ENCODE results near the gene IMMT.
"Not testable (repeated sequence)": the region's sequence is repeated elsewhere in the genome, so short reads cannot be mapped to it uniquely, and the experiment has no call there.

Gene IMMT

DNA sequence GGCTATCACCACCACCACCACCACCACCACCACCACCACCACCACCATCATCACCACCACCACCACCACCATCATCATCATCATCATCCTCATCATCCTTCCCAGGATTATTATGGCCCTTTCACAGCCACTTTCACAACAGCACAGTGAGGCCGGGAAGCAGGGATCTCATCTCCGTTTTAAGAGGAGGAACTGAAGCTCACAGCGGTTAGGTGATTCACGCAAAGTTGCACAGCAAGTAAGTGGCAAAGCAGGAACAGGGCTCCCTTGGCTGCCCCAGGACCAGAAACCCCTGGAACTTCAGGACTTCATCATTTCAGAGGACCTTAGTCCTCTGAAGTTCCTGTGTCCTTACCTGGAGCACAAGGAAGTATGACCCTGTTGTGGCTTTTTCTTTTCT is 30.8 kb upstream of the IMMT start:
- DNase-seq (ENCODE audit: low read depth): no peak

DNA sequence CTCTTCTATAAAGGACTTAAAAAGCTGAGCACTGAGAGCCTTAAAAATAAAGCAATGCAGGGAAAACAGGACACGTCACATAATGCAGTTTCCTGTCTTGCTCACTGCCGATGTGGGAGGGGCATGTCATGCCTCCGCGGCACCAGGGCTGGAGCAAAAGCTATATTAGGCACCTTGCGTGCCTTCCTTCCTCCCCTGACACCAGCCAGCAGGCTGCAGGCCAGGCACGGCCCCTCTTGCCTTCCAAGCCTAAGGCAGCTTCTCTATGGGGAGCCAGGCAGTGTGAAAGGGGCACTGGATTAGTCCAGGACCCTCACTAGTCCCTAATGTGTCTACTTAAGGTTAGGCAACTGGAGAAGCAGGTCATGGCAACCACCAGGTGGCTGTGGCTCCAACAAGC is 30.3 kb upstream of the IMMT start:
- no peak for DNase-seq (ENCODE audit: low read depth)

DNA sequence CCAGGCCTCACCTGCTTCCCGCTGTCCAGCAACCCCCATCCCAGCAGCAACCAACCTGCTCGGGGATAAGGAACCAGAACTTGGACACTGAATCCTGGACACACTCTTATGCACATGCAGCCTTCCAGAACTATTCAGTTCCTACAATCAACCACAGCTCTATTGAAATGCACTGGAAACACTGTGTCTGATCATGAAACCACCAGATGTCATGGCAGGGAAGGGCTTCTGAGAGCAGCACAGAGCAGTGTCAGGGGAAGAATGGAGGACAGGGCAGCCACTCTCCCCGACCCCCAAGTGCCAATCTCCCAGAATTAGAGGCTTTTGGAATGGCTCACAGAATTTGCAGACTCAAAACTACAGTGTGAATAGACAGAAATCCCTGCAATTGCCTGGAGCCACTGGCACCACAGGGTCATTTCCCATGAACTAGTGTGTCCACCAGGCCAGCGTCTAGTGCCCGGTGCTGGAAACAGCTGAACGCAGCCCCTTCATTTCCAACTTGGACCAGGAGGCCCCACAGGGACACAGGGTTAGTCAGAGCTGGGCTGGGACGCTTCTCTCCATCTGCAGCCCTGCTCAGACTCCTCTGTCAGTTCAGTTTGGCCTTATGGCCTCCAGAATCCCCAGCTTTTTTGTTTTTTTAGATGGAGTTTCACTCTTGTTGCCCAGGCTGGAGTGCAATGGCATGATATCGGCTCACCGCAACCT is 29.5 kb upstream of the IMMT start:
- no peak for DNase-seq (ENCODE audit: low read depth)

DNA sequence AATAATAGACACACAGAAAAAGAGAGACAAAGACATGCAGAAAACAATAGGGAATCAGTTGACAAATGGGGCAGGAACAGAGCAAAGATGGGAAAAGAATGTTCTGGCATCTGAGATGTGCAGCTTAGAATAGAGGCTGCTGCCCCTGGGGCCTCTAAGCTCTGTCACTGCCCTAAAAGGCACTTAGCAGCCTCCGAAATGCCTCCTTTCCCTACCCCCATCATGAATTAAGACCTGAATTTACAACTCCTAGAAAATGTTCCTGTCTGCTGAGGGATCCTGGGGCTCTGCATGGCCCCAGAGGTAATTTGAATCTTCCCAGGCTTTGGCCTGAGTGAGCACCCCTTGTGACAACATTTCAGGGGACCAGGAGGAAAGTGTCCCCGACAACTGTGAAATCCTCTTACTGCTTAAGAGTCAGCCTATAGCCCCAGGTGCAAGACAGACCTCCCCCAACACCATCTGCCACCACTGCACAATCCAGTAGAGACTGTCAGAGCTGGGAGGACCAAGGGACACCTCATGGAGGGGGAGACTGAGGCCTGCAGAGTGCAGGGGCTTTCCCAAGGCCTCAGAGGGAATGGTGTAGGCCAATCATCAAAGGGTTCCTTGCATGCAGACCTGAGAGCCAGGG is 28.8 kb upstream of the IMMT start:
- no peak for DNase-seq (ENCODE audit: low read depth)

DNA sequence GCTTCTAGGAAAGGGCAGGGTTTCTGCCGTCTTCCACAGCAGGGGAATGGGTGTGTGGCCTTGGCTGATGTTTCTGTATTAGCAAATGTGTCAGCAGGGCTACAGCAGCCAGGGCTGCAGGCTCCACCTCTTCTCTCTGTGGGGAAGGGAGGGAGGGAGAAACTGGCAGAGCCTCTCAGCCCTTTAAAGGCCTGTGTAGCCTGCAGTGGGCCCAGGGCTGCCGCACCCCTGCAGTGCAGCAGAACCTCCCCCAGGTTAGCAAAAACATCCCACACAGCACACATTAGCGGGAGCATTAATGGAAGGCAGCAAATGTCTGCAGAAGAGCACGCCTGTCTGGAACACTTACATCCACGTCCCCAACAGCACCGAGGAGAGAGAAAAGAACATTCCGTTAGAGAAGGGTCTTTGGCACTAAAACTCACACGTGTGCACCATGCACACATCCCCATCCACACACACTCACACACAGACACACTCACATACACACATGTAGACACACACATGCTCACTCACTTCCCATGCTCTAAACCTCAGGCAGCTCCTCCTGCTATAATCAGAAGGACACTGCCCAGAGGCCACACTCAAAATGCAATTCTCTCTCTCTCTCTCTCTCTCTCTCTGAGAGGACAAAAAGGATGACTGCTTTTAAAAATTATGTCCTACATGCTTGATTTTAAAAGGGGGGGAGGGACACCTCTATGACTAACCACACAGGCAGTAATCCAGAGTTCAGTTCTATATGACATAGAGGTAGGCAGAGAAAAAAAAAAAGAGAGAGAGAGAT is 28.1 kb upstream of the IMMT start:
- no peak for DNase-seq (ENCODE audit: low read depth)

DNA sequence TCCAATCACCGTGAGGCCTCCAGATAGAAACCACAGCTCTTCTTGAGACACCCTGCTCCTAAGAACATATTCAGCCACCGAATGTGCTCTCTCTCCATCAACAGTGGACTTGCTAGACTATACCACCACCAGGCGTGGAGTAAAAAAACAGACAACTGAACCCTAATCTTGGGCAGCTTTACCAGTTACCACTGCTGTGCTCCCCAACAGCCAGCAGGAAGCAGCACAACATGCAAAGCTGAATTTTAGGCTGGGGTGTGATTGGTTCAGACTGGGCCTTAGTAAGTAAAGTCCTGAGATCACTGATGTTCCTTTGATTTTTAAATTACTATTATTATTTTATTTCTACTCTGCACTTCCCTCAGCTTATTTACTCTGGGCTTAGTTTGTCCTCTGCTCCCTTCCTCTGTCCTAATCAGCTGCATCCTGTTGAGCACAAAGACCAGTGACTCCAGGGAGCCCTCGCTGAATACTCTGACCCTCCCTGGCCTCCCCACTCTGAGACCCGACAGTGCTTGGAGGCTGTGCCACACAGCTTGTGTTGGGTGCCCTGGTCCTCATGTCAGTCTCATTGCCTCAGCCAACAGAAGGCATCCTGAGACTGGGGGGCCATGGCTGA is 25.9 kb upstream of the IMMT start:
- peak; percentile 32 for DNase-seq (ENCODE audit: low read depth)

DNA sequence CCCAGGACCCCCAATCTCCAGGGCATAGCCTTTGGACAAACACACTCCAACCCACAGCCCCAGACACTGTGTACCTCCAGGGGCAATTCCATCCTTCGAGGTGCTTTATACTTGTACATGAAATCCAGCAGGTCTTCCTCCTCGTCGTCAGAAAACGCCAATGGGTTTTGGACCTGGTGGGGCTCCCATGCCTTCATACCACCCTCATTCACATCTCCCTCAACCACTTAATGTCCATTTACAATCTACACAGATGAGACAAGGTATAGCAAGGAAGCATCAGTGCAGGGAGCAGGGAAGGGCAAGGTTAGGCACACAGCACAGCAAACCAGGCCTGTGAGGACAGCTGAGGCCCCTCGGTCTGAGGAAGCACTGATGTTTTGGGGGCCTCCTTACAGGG is 24.6 kb upstream of the IMMT start:
- DNase-seq (ENCODE audit: low read depth): no peak

DNA sequence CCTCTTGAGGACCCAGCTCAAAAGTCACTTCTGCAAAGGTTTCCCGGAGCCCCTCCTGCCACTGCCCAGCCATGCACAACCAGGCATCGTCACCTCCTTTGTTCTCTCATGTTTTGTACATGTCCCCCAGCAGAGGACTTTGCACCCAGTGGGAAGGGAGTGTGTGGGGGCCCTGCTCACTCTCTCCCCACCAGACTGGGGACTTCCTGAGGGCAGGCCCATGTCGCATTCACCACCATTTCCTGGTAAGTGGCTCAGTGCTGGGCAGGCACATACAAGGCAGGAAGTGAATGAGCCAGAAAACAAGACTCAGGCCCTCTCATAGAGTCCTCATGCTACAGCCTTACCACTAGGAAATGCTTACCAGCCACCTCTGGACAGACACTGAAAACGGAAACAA is 22.9 kb upstream of the IMMT start:
- DNase-seq (ENCODE audit: low read depth): no peak

DNA sequence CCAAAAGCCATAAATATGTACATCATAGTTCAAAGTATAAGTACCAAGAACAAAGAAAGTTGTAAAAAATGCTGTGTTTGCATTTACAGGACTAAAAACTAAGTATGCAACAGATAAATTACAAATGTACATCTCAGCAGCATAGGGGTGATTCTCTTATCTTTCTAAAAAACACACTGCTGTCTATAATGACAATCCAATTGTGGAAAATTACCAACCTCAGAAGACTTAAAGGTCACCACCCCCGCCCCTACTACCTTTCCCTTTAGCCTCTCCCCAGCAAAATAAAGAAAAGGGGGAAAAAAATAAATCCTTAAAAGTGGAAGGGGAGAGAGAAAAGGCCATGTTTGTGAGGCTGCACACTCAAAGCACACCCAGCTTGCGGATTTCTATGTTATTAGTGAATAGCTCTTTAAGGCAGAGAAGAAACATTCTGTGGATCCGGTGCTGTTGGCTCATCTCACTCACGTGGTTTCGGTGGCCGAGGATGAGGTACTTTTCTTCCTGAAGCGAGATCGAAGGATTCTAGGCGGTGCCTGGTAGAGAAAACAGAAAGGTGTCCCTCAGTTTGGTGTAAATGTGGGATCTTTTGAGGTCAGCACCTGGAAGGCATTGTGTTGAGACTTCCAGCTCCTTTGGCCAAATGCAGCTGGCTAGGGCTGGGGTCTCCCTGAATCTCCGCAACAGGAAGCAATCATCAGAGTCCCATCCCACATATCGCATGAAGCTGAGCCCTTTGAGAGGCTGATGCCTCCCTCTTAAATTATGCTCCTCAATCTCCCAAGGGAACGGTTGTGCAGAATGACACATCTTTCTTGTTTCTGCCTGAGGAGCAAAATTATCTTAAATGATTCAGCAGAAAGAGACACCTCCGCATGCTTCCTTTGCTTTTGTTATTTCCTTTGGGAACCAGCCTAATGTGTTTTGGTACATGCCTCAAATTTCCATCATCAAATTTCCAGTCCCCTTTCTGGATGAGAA is 21.6 kb upstream of the IMMT start:
- DNase-seq (ENCODE audit: low read depth): no peak

DNA sequence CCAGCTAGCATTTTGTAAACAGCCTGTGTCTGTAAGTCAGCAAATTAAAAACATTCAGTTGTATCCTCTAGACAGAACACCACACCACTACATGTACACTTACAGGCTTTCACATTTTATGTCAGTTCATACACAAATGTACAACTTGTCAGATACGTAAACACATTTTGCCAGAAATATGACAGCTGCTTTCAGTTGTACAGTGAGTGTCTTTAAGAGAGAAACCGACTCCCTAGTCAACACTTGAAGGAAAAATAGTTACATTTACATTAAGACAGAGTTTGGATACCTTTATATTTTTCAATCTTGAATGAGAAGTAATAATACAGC is 19.2 kb upstream of the IMMT start:
- no peak for DNase-seq (ENCODE audit: low read depth)

DNA sequence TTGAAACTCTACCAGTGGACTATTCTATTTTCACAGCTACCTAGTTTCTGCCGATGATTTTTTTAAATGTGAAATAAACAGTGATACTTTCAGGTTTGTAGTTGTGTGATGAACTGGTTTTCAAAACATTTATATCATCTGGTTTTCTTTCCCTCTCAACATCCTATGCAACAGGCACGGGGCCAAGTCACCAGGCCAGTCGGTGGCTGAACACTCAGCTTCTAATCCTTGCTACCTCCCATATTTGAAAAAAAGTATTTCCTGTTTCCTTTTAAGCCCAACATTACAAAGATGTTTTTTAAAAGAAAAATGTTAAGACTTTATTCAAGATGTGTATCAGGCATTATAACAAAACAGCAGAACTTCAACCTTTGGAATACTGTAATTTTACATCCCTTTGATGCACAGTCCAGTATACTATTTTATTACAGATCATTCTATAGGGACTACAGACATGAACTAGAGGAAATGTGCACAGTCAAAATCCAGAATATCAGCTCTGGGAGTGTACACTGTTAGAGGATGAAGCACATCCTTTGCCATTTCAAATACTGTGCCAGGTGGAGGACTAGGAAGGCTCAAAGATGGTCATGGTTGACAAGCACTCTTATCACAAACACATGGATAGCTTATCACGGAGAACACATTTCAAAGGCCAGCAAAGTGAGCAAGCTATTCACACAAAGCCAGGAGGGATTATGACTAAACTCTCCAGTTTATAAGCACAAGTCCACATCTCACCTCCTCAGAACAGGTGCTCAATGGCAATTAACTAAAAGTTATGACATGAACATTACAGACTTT is 18.6 kb upstream of the IMMT start:
- no peak for DNase-seq (ENCODE audit: low read depth)

DNA sequence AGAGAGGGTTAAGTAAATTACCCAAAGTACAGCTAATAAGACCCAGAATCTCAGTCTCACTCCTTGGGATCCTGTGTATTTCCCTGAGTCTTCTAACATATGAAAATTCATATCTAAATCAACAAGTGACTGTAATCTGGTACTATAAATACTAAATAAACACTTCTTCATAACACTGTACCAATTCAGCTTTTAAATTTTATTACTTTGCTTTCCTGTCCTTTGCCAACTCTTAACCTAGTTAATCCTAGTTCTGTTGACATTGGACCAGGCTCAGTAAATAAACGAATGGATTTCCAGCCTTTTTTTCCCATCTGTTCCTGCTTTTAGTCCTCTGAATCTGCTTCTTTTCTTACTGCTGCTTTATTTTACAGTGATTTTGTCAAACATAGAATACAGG is 17.8 kb upstream of the IMMT start:
- no peak for DNase-seq (ENCODE audit: low read depth)

DNA sequence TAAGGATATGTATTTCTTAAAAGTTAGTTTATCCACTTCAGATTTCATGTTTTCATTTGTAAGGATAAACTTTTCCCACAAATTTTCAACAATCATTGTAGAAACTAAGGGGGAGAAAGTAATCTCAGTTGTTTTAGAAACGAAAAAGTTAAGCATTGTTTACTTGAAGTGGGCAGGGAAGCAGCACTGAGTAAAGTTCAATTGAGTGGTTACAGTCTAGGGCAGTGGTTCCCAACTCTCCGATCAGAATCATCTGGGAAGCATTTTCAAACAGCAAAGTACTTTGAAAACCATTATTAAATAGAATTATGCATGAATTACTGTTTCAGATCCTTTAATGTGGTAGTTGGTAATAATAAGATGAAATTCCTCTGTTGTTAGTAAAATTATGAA is 16.5 kb upstream of the IMMT start:
- DNase-seq (ENCODE audit: low read depth): no peak

DNA sequence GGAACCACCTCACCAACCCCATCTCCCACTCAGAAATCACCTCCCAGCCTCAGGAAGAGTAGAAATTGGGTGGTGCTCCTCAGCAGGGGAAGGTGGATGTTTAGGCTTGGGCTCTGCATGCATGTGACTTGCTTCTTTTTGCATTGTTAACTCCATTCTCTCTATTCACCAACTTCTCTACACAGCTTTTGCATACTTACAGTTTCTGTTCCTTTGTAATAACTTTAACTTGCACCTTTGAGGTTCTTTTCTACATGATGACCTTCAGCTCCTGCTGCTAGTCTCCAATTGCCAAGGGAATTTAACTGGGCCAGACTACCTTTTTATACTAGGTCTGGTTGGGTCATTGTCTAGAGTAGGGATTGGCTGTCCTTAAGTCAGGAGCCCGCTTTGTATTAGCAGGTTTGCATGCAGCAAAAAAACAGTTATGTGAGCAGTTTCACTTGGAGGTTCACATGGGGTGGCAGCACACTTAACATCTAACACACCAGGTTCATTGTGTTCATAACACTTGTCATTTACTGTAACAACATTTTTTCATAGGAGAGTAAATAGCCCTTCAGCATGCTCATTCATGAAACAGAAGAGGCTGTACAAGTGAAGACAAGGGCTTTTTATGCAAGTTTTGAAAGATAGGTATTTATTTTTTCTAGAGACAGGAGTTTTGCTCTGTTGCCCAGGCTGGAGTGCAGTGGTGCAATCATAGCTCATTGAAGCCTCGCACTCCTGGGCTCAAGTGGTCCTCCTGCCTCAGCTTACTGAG is 16.0 kb upstream of the IMMT start:
- no peak for DNase-seq (ENCODE audit: low read depth)

DNA sequence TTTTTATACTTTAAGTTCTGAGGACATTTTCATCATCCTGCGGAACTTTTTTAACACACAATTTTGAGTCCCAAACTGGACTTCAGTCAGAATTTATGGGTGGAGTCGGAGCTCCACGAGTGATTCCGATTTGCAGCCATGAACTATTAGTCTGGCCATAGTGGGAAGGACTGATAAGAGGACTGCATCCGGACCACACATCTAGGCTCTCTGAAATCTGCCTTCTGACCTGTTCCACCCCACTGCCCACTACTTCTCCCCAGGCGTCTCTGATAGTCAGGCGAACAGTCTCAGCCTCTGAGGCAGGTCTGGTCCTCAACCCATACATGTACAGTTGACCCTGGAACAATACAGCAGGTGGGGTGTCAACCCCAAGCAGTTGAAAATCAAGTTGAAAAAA is 9.2 kb upstream of the IMMT start:
- no peak for DNase-seq (ENCODE audit: low read depth)

DNA sequence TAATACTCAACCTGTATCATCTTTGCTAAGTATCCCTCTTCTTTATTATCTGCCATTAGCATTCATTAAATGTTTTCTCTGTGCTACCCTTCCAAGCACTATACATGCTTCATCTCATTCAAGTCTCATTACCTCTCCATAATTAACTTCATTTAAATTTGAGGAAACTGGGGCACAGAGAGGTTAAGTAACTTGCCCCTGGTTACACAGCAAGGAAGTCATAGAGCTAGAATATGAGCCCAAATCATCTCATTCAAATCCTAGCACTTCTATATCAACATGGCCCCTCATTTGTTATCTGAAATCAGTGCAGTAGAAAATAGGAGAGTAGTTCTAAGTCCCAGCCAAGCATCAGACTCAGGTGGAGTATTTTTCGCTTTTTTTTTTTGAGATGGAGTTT is 8.4 kb upstream of the IMMT start:
- no peak for DNase-seq (ENCODE audit: low read depth)

DNA sequence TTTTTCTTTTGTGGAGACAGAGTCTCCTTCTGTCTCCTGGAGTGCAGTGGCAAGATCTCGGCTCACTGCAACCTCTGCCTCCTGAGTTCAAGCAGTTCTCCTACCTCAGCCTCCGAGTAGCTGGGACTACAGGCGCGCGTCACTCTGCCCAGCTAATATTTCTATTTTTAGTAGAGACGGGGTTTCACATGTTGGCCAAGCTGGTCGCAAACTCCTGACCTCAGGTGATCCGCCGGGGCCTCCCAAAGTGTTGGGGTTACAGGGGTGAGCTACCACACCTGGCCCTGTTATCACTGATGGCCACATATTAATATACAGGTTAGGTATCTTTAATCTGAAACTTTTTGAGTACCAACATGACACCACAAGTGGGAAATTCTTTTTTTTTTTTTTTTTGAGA is 7.4 kb upstream of the IMMT start:
- DNase-seq (ENCODE audit: low read depth): no peak

DNA sequence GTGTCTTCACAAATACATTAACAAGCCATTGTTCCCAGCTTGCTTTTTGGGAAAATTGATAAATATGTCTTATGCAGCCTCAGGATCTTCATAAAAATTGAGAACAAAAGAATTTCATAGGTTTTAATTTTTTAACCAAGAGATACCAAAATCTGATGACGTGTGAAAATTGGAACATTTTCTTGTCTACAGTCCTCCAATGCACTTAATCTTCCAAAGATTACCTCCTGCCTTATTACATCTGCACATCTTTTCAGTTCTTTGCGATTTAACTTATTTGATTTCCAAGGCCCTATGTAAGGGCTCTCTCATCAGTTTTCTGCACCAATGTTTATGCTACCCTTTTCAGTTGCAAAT is 7.1 kb upstream of the IMMT start:
- no peak for DNase-seq (ENCODE audit: low read depth)

DNA sequence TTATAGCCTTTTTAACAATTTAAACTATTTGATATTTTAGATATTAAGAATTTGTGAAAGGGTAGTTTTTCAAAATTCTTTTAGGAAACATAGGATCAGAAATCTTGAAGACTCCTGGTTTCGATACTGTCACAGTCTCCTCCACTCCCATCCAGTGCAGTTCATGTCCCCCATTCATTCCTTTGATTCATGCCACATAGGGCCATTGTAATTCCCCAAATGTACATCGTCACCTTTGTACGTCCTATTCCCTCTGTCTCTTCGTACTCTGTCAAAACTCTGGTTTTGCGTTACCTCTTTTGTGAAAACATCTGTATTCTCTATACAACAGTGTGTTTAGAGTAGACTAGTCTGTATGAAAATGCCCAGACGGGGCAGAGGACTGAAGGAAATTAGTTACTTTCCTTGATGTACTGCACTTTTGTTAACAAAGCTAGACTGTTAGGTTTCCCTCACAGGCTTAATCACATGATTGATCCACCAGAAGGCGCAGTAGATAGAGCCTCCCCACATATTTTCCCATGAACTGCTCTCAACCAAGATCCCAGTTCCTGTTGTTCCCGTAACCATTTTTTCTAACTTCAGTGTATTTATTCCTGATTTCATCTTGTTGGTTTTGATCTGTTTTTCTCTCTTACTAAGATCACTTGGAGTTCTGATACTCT is 6.5 kb upstream of the IMMT start:
- DNase-seq (ENCODE audit: low read depth): no peak

DNA sequence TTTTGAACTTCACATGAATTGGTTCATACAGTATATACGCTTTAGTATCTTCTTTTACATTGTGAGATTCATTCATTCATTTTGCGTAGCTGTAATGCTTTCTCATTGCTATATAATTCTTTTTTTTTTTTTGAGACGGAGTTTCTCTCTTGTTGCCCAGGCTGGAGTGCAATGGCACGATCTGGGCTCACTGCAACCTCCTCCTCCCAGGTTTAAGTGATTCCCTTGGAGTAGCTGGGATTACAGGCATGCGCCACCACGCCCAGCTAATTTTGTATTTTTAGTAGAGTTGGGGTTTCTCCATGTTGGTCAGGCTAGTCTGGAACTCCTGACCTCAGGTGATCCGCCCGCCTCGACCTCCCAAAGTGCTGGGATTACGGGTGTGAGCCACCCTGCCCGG is 5.3 kb upstream of the IMMT start:
- not testable (repeated sequence) for DNase-seq (ENCODE audit: low read depth)

All from stimulated activated CD8-positive, alpha-beta memory T cell treated with anti-CD3 and anti-CD28 coated beads, Interleukin-15, amount 100 ng/mL, for 1 hour (primary cell).